ENCODE results near the gene BEST4. TPM values are rescaled to one million over a fixed set of nuclear protein-coding genes. Genes with fewer than 3 reads are reported as not detected.

Gene BEST4
- total and polyA plus RNA-seq, 2 of the 8 experiments (the other 6 are each of a cell fraction or from before 2014, with no cell fraction given): 0.76 to 1.4 TPM

- H2BK120ac ChIP-seq (replicated peaks; ENCODE audit: low read depth, low read length): no peak overlapping the region
- TF ChIP-seq SP2 (IDR thresholded peaks at IDR 0.05; ENCODE audit: low read length) (no peak), RNF2 (IDR thresholded peaks at IDR 0.05; ENCODE audit: borderline replicate concordance, low read depth, low read length, missing control alignments, poor library complexity, severe bottlenecking) (no peak), TCF12 (IDR thresholded peaks at IDR 0.05; ENCODE audit: low read depth, low read length) (no peak), EP300 (IDR thresholded peaks at IDR 0.05; ENCODE audit: borderline replicate concordance in 1 of 2, low read depth in 2 of 2, low read length in 2 of 2) (no peak), SP1 (IDR thresholded peaks at IDR 0.05; ENCODE audit: low read depth, low read length) (no peak), TAF1 (IDR thresholded peaks at IDR 0.05; ENCODE audit: low read depth, low read length) (no peak), BACH1 (IDR thresholded peaks at IDR 0.05; ENCODE audit: low read length) (no peak), HDAC6 (IDR thresholded peaks at IDR 0.05; ENCODE audit: low read depth, low read length) (no peak), RBBP5 (IDR thresholded peaks at IDR 0.05; ENCODE audit: borderline replicate concordance, low read depth, low read length) (no peak), E2F6 (IDR thresholded peaks at IDR 0.05) (no peak), CBX8 (IDR thresholded peaks at IDR 0.05; ENCODE audit: borderline replicate concordance, low read depth, low read length) (no peak)
These were observed 4.9 kb upstream of the BEST4 start for GRCh38 chr1:44792736-44793502.

More at GRCh38 chr1:44792736-44793502, 4.9 kb upstream of the BEST4 start:
- POLR2A ChIA-PET (ENCODE audit: partially characterized antibody): interaction anchor here (0.9 to 12.1 kb wide), 10 partner anchors 9 to 71 kb away, joined by 3 to 310 read pairs (median 8); partner anchors contain the start of genes BTBD19, DYNLT4, RNU5D-1 and RPS8
- H3K56ac ChIP-seq (replicated peaks; ENCODE audit: insufficient read length, low read depth, low read length): no peak overlapping the region
- no peaks in the 10 kb centered on the region for H3K36me3 ChIP-seq (ENCODE audit: control insufficient read depth in 2 of 4, insufficient read depth in 4 of 4, low read length in 3 of 4)
- peak overlapping the region; percentile 98 for H2BK12ac ChIP-seq (ENCODE audit: low read depth, low read length)
- FAIRE-seq: no peak
- peak overlapping the region; percentile 86; the same call in 1 of the 2 replicates for H2BK20ac ChIP-seq (ENCODE audit: low read length)
- no peaks in the 10 kb centered on the region for H3K9me3 ChIP-seq (ENCODE audit: insufficient read depth in 2 of 2, low read depth in 1 of 2, low read length in 1 of 2)
- peak overlapping the region; percentile 63 for H4K5ac ChIP-seq (ENCODE audit: insufficient read length, low read depth, low read length)
- no peaks in the 10 kb centered on the region; the same call in 1 of the 2 replicates for H3K23me2 ChIP-seq (ENCODE audit: low read depth, low read length)
- H3K9ac ChIP-seq (replicated peaks in 1 of 4; ENCODE audit: extremely low read depth in 1 of 4, low read depth in 3 of 4, low read length in 3 of 4): no peak overlapping the region
- H3K23ac ChIP-seq (ENCODE audit: insufficient read length): no peak overlapping the region
- H4K20me1 ChIP-seq (replicated peaks in 1 of 2; ENCODE audit: control insufficient read depth in 1 of 2, insufficient read depth in 2 of 2, low read length in 2 of 2): no peaks in the 10 kb centered on the region
- no peak overlapping the region for H4K8ac ChIP-seq (ENCODE audit: extremely low read depth, insufficient read depth, low read length)
- no peak overlapping the region for H3K4ac ChIP-seq (replicated peaks; ENCODE audit: insufficient read length, low read depth, low read length)
- 94% methylated on average over 9 of the region's 9 CpGs; no CpG with 5 or more reads in 1 of the 2 experiments for WGBS, 2 experiments (ENCODE audit: extremely low coverage in 1 of 2, insufficient coverage in 1 of 2, insufficient read length in 1 of 2, insufficient replicate concordance in 2 of 2, low coverage in 1 of 2, low lambda C conversion rate in 2 of 2, missing lambda C conversion rate in 1 of 2)
- 0 out of 2 replicates have a peak, but pooled peaks cover 2% of the 10 kb centered on the region for H3K79me1 ChIP-seq (ENCODE audit: low read depth, low read length)
- peak overlapping the region; percentile 98 for H2BK15ac ChIP-seq (ENCODE audit: low read length)
- peak overlapping the region; percentile 79; the same call in 1 of the 2 replicates for H2BK5ac ChIP-seq (ENCODE audit: low read depth, low read length)
- peak overlapping the region; percentile 95 for H2AK5ac ChIP-seq (ENCODE audit: low read depth, low read length)
- H3K4me3 ChIP-seq (ENCODE audit: extremely low read depth in 1 of 4, insufficient read depth in 2 of 4, low read depth in 3 of 4, low read length in 4 of 4): no peak overlapping the region
- no peak overlapping the region for H3K14ac ChIP-seq (ENCODE audit: insufficient read length)
- no peak overlapping the region for H2AFZ ChIP-seq (ENCODE audit: low read length)
- H3K4me1 ChIP-seq (replicated peaks in 1 of 4; ENCODE audit: control insufficient read depth in 3 of 4, insufficient read depth in 4 of 4, low read length in 3 of 4): peaks cover 0 to 5% (median 5%) of the 10 kb centered on the region in 4 experiments
- H4K91ac ChIP-seq (replicated peaks; ENCODE audit: insufficient read length, low read length): peak overlapping the region; percentile 77
- H3K27me3 ChIP-seq (replicated peaks in 1 of 4; ENCODE audit: control insufficient read depth in 3 of 4, extremely low read depth in 1 of 4, insufficient read depth in 3 of 4, low read length in 3 of 4): no peaks in the 10 kb centered on the region
- H3K4me2 ChIP-seq (ENCODE audit: insufficient read depth in 1 of 2, low read depth in 2 of 2, low read length in 2 of 2): peak overlapping the region in 1 of 2 experiments; percentile 40; a peak in 1 of 4 replicates
- peak overlapping the region; percentile 71; the same call in 1 of the 2 replicates for H3K18ac ChIP-seq (ENCODE audit: extremely low read depth, low read length)
- no peak overlapping the region for H3K27ac ChIP-seq (ENCODE audit: low read depth, low read length)
- CTCF ChIA-PET (ENCODE audit: partially characterized antibody): interaction anchor here (0.6 to 5.7 kb wide), 36 partner anchors 9 to 776 kb away, joined by 3 to 51 read pairs (median 4); partner anchors contain the start of genes BTBD19, DYNLT4, HECTD3 and PTCH2
- no peaks in the 10 kb centered on the region for H3K79me2 ChIP-seq (ENCODE audit: control insufficient read depth in 1 of 2, insufficient read depth in 2 of 2, low read length in 2 of 2)
- no peak for DNase-seq (ENCODE audit: low read depth in 1 of 2, low spot score in 2 of 2)
